Loucy (cell line): ENCODE results near the gene INTS1.
"Not testable (repeated sequence)": the region's sequence is repeated elsewhere in the genome, so short reads cannot be mapped to it uniquely, and the experiment has no call there.

Experiments used
- H2AFZ ChIP-seq: fragments of 200-600 bp; sonication (generic); 2 replicates; pipeline ENCODE4 v1.6.0; 2016; ENCODE audit warnings: antibody characterized with exemption, mild to moderate bottlenecking, low read length, moderate library complexity
- H3F3A ChIP-seq: fragments of 200-600 bp; 2 replicates; pipeline ENCODE4 v1.6.0; 2016; ENCODE audit warnings: antibody characterized with exemption, low read depth, mild to moderate bottlenecking
- H3K27me3 ChIP-seq: fragments of 200-600 bp; sonication (generic); 2 replicates; pipeline ENCODE4 v1.6.1; 2014; ENCODE audit warnings: low read length, mild to moderate bottlenecking; ENCODE audit not compliant: insufficient read depth, poor library complexity, severe bottlenecking
- H3K36me3 ChIP-seq: fragments of 200-600 bp; sonication (generic); 2 replicates; pipeline ENCODE4 v1.6.1; 2016; ENCODE audit warnings: low read length; ENCODE audit not compliant: insufficient read depth
- H3K4me1 ChIP-seq: fragments of 200-600 bp; sonication (generic); 2 replicates; pipeline ENCODE4 v1.5.1; 2014; ENCODE audit warnings: low read length, mild to moderate bottlenecking; ENCODE audit not compliant: insufficient read depth, poor library complexity, severe bottlenecking
- H3K4me2 ChIP-seq: fragments of 200-600 bp; sonication (generic); 2 replicates; pipeline ENCODE4 v1.6.0; 2014; ENCODE audit warnings: antibody characterized with exemption, low read length, low read depth, mild to moderate bottlenecking; ENCODE audit not compliant: poor library complexity, severe bottlenecking
- H3K4me3 ChIP-seq: fragments of 200-600 bp; sonication (generic); 2 replicates; pipeline ENCODE4 v1.5.1; 2014; ENCODE audit warnings: low read length, mild to moderate bottlenecking, mixed read lengths; ENCODE audit not compliant: poor library complexity, severe bottlenecking
- H3K79me2 ChIP-seq: fragments of 200-600 bp; sonication (generic); 2 replicates; pipeline ENCODE4 v1.6.1; 2014; ENCODE audit warnings: low read length; ENCODE audit not compliant: insufficient read depth
- H3K9ac ChIP-seq: fragments of 200-600 bp; sonication (generic); 2 replicates; pipeline ENCODE4 v1.6.0; 2014; ENCODE audit warnings: mild to moderate bottlenecking, low read depth, low read length, moderate library complexity; ENCODE audit not compliant: poor library complexity, severe bottlenecking
- H3K9me2 ChIP-seq: fragments of 200-600 bp; sonication (generic); replicated peaks from 2 replicates; pipeline ENCODE4 v1.6.1; 2016; ENCODE audit warnings: low read depth, low read length, mixed read lengths
- H3K9me3 ChIP-seq: fragments of 200-600 bp; sonication (generic); 2 replicates; pipeline ENCODE4 v1.6.1; 2014; ENCODE audit warnings: mild to moderate bottlenecking, antibody characterized with exemption, low read length, low read depth; ENCODE audit not compliant: insufficient read depth
- H4K20me1 ChIP-seq: fragments of 200-600 bp; sonication (generic); 2 replicates; pipeline ENCODE4 v1.6.0; 2014; ENCODE audit warnings: antibody characterized with exemption, low read length, mild to moderate bottlenecking; ENCODE audit not compliant: insufficient read depth, poor library complexity, severe bottlenecking
- CTCF ChIP-seq: fragments of 200-600 bp; sonication (generic); conservative IDR thresholded peaks from 2 replicates; pipeline ENCODE4 v1.5.1; 2014; ENCODE audit warnings: mild to moderate bottlenecking, antibody characterized with exemption, low read length
- EZH2phosphoT487 ChIP-seq: fragments of 200-600 bp; IDR thresholded peaks from 2 replicates; pipeline ENCODE4 v1.6.1; 2018; ENCODE audit warnings: antibody characterized with exemption, mild to moderate bottlenecking, moderate library complexity, borderline replicate concordance

Gene INTS1

GRCh38 chr7:1516586-1517251, 12.5 kb upstream of the INTS1 start:
- H3K9me2 ChIP-seq, result no peaks in the 10 kb centered on the region
- H3K79me2 ChIP-seq, result peaks cover 20% of the 10 kb centered on the region
- H3K4me2 ChIP-seq, result no peak overlapping the region
- H3K27me3 ChIP-seq, result no peaks in the 10 kb centered on the region
- no peaks in the 10 kb centered on the region for H3F3A ChIP-seq
- no peaks in the 10 kb centered on the region for H3K36me3 ChIP-seq
- no peak overlapping the region for H3K9ac ChIP-seq
- no peak overlapping the region for H3K4me3 ChIP-seq
- no peaks in the 10 kb centered on the region for H4K20me1 ChIP-seq
- no peak overlapping the region for H2AFZ ChIP-seq
- peaks cover 31% of the 10 kb centered on the region for H3K4me1 ChIP-seq
- TF ChIP-seq CTCF (no peak), EZH2phosphoT487 (no peak)
- H3K9me3 ChIP-seq, result no peaks in the 10 kb centered on the region

- not testable (repeated sequence) for H3K36me3 ChIP-seq, H3K9me2 ChIP-seq, H3F3A ChIP-seq, H3K4me2 ChIP-seq, H2AFZ ChIP-seq, H3K9me3 ChIP-seq, H3K27me3 ChIP-seq, H3K4me3 ChIP-seq, H4K20me1 ChIP-seq
- Histone ChIP-seq H3K79me2 (peaks cover 27% of the 10 kb centered on the region), H3K4me1 (peaks cover 41% of the 10 kb centered on the region), H3K9ac (peak overlapping the region; percentile 16)
Measured at GRCh38 chr7:1515509-1515967, 11.3 kb upstream of the INTS1 start.

GRCh38 chr7:1514995-1515401, 10.8 kb upstream of the INTS1 start:
- peak overlapping the region; percentile 16 for H3K9ac ChIP-seq

More at GRCh38 chr7:1514995-1515401, 10.8 kb upstream of the INTS1 start:
- no peak overlapping the region for H3K4me2 ChIP-seq
- no peak overlapping the region for H3K4me3 ChIP-seq
- H4K20me1 ChIP-seq, result no peaks in the 10 kb centered on the region
- no peaks in the 10 kb centered on the region for H3K9me3 ChIP-seq
- H3K27me3 ChIP-seq, result no peaks in the 10 kb centered on the region
- peaks cover 27% of the 10 kb centered on the region for H3K79me2 ChIP-seq
- no peaks in the 10 kb centered on the region for H3K9me2 ChIP-seq
- H3F3A ChIP-seq, result no peaks in the 10 kb centered on the region
- peaks cover 46% of the 10 kb centered on the region for H3K4me1 ChIP-seq
- no peaks in the 10 kb centered on the region for H3K36me3 ChIP-seq
- no peak overlapping the region for H2AFZ ChIP-seq
- TF ChIP-seq CTCF (no peak), EZH2phosphoT487 (no peak)
